HepG2 (cell line): ENCODE results near the gene KTN1. TPM values are rescaled to one million over a fixed set of nuclear protein-coding genes. Genes with fewer than 3 reads are reported as not detected.

ENCODE experiments used
- BCL6 ChIP-seq: IDR thresholded peaks from 2 replicates; pipeline ENCODE4 v1.6.1; 2016; ENCODE audit warnings: missing genetic modification reagents, missing compliant biosample characterization
- CEBPB ChIP-seq: IDR thresholded peaks from 2 replicates; pipeline ENCODE4 v1.6.1; 2011; ENCODE audit warnings: low read depth, low read length, improper control_type of control experiment, borderline replicate concordance
- GATAD2A ChIP-seq: IDR thresholded peaks from 2 replicates; pipeline ENCODE4 v1.6.1; 2016
- LCORL ChIP-seq, 2 experiments: fragments of 450-650 bp in 1 of 2; sonication (generic) in 1 of 2; formaldehyde crosslinking in 1 of 2; IDR thresholded peaks; 2 replicates each; pipeline versions ENCODE4 v1.5.0 to v1.6.1; 2017 to 2020; ENCODE audit warnings: antibody characterized with exemption in 1 of 2, missing genetic modification reagents in 1 of 2
- MTERF4 ChIP-seq: sonication (generic); formaldehyde crosslinking; IDR thresholded peaks from 2 replicates; pipeline ENCODE4 v1.8.0; 2023; ENCODE audit warnings: mild to moderate bottlenecking, missing genetic modification reagents
- NFKB2 ChIP-seq: sonication (generic); formaldehyde crosslinking; IDR thresholded peaks from 2 replicates; pipeline ENCODE4 v1.4.0; 2020; ENCODE audit warnings: missing genetic modification reagents, borderline replicate concordance
- POGK ChIP-seq: sonication (generic); formaldehyde crosslinking; conservative IDR thresholded peaks from 2 replicates; pipeline ENCODE4 v1.8.0; 2022; ENCODE audit warnings: mild to moderate bottlenecking, moderate library complexity, missing genetic modification reagents
- REPIN1 ChIP-seq: sonication (generic); formaldehyde crosslinking; IDR thresholded peaks from 2 replicates; pipeline ENCODE4 v1.8.0; 2022; ENCODE audit warnings: missing genetic modification reagents, low read depth, mild to moderate bottlenecking, borderline replicate concordance
- SAP130 ChIP-seq: IDR thresholded peaks from 2 replicates; pipeline ENCODE4 v1.6.1; 2016; ENCODE audit warnings: low read depth
- TOPORS ChIP-seq: sonication (generic); formaldehyde crosslinking; IDR thresholded peaks from 2 replicates; pipeline ENCODE4 v1.8.0; 2023; ENCODE audit warnings: mild to moderate bottlenecking, missing genetic modification reagents
- XRCC5 ChIP-seq: fragments of 200-400 bp; formaldehyde crosslinking; optimal IDR thresholded peaks from 2 replicates; pipeline ENCODE3; 2017; ENCODE audit warnings: mild to moderate bottlenecking, low read length
- ZBTB25 ChIP-seq: IDR thresholded peaks from 2 replicates; pipeline ENCODE4 v1.6.1; 2018; ENCODE audit warnings: missing genetic modification reagents
- ZBTB33 ChIP-seq: sonication (generic); formaldehyde crosslinking; IDR thresholded peaks from 2 replicates; pipeline ENCODE4 v1.4.0; 2020; ENCODE audit warnings: missing genetic modification reagents
- ZMYM4 ChIP-seq: sonication (generic); formaldehyde crosslinking; IDR thresholded peaks from 2 replicates; pipeline ENCODE4 v1.8.1; 2023; ENCODE audit warnings: mild to moderate bottlenecking, missing genetic modification reagents
- ZNF10 ChIP-seq: sonication (generic); formaldehyde crosslinking; IDR thresholded peaks from 2 replicates; pipeline ENCODE4 v1.4.0; 2020; ENCODE audit warnings: mild to moderate bottlenecking, low read depth, missing genetic modification reagents, borderline replicate concordance
- ZNF460 ChIP-seq: sonication (generic); formaldehyde crosslinking; IDR thresholded peaks from 2 replicates; pipeline ENCODE4 v1.5.1; 2020; ENCODE audit warnings: missing genetic modification reagents, mild to moderate bottlenecking, borderline replicate concordance
- ZNF547 ChIP-seq: sonication (generic); formaldehyde crosslinking; IDR thresholded peaks from 2 replicates; pipeline ENCODE4 v1.5.1; 2020; ENCODE audit warnings: mild to moderate bottlenecking, missing genetic modification reagents
- polyA plus RNA-seq, 8 experiments: library from polyadenylated mRNA; depleted of rRNA in 3 of 8; stranded (reverse) in 7 of 8; unstranded in 1 of 8; fragments of >200 nt; fragmentation: Illumina TruSeq in 4 of 8; extraction: Trizol in 4 of 8; gene quantifications; 2 replicates each; pipeline versions ENCODE4 v1.2.1 to v1.2.3, GENCODE V29; 2011 to 2016; ENCODE audit warnings: low read depth in 4 of 8, missing spikeins in 1 of 8, mixed read lengths in 1 of 8; ENCODE audit not compliant: insufficient read depth in 1 of 8
- total RNA-seq, 5 experiments: library from RNA; depleted of rRNA; stranded (reverse); fragments of >200 nt; fragmentation: Illumina TruSeq; extraction: Trizol; gene quantifications; 2 replicates each; pipeline ENCODE4 v1.2.3, GENCODE V29; 2016; ENCODE audit warnings: low read depth in 1 of 5

Gene KTN1
- total and polyA plus RNA-seq, 2 of the 13 experiments (the other 11 are each of a cell fraction or from before 2014, with no cell fraction given), result 60.6 to 169 TPM

- TF ChIP-seq ZMYM4 (CRISPR knock-in tag), result peak; percentile 71
- no peak for TF ChIP-seq XRCC5
- no peak for TF ChIP-seq NFKB2 (CRISPR knock-in tag)
- TF ChIP-seq TOPORS (CRISPR knock-in tag), result no peak
- TF ChIP-seq ZNF10, result no peak
- no peak for TF ChIP-seq POGK (CRISPR knock-in tag)
- 0 out of 2 replicates have a peak, but pooled peaks have one; percentile 12 for TF ChIP-seq SAP130 (CRISPR knock-in tag)
- TF ChIP-seq ZNF460 (CRISPR knock-in tag), result 0 out of 2 replicates have a peak, but pooled peaks have one; percentile 18
- peak; percentile 44; the same call in 1 of the 2 replicates for TF ChIP-seq ZBTB33 (CRISPR knock-in tag)
- no peak for TF ChIP-seq REPIN1
- TF ChIP-seq LCORL (IDR thresholded peaks at IDR 0.05), result no peak
- 0 out of 2 replicates have a peak, but pooled peaks have one; percentile 38 for TF ChIP-seq LCORL (CRISPR knock-in tag; IDR thresholded peaks at IDR 0.05)
- no peak for TF ChIP-seq MTERF4 (CRISPR knock-in tag)
- no peak for TF ChIP-seq ZBTB25
- peak; percentile 48; the same call in 1 of the 2 replicates for TF ChIP-seq CEBPB
- TF ChIP-seq ZNF547 (CRISPR knock-in tag), result no peak
- 0 out of 2 replicates have a peak, but pooled peaks have one; percentile 31 for TF ChIP-seq GATAD2A (CRISPR knock-in tag)
- TF ChIP-seq BCL6 (CRISPR knock-in tag), result no peak
These were observed 5.0 kb upstream of the KTN1 start (continued) for GRCh38 chr14:55574988-55575387.
